ENCODE measurements around the gene CAMK4.
"Not testable (repeated sequence)": the region's sequence is repeated elsewhere in the genome, so short reads cannot be mapped to it uniquely, and the experiment has no call there.

CAMK4 gene

GRCh38 chr5:111386832-111387162 lies 162.6 kb downstream of the CAMK4 start:
- DNase-seq = no peak

DNA sequence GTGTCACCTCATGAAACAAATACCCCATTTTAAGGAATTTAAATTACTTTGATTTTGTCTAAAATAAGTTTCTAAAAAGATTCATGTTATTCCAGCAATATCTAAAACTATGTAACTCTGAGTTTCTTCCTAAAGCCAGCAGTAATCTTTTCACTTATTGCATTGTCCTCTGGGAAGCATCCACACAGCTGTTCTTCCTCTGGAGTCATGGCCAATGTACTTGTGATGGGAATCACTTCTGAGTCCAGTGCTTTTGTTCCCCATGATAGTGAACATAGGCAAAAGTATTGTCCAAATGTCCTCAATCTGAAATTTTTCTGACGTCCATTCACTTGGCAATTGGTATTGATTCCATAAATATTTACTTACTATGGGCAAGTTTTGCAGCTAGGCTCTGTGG lies 163.2 kb downstream of the CAMK4 start:
- DNase-seq = no peak

DNA sequence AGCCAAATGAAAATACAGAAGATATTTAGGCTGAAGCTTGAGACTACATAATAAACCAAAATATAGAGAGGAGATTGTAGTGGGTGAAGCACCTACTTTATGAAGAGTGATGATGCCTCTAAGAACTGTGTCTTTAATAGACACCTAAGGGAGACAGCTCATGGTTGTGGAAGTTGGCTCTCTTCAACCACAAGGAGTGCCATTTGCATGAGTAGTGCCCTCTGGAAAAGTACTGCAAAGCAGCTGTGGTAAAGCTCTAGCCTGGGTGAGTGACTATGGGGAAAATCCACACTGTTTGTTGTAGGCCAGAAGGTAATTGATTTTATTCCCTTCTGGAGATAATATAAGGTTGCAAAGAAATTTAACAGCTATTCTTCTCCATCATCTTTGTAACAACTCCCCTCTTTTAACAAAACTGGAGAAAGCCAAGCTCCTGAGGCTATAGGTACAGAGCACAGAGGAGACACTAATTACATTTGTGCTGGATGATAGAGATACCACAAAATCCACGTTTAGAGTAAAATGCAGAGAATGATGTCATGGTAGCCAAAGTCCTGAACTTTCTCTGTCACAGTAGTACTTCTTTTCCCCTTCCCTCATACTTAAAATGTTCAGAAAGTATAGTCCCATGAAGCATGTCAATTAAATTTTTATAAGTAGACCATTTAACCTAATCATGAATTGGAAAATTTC lies 165.4 kb downstream of the CAMK4 start:
- no peak for DNase-seq

GRCh38 chr5:111392181-111392580 lies 168.0 kb downstream of the CAMK4 start:
- DNase-seq = no peak

DNA sequence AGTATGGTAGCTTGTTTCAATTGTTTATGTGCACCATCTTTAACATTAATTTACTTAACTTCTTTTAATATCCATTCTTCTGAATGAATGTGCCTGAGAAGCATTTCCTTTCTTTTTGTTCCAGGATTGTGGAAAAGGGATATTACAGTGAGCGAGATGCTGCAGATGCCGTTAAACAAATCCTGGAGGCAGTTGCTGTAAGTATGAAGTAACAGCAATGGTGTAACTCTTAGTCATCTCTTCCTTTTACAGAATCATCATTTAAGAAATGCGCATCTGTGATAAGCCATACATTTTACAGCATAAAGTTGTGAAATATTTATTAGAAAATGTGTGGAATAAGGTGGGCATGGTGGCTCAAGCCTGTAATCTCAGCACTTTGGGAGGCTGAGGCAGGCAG lies 170.4 kb downstream of the CAMK4 start:
- DNase-seq = no peak

GRCh38 chr5:111398013-111398412 lies 173.8 kb downstream of the CAMK4 start:
- DNase-seq = no peak

DNA sequence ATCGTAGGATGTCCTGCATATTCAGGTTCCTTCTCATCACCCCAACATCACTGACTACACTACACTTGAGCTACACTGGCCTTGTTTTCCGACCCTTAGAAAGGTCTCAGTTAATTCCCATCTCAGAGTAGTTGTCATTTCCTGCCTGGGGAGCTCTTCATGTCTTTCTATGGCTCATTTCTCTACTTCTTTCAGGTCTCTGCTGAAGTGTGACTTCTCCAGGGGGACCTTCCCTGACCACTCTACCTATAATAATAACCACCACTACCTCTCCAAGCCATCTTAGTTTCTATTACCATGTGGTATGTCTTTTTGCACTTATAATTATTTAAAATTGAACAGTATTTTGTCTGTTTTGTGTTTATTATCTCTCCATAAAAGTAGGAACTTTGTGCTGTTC lies 174.9 kb downstream of the CAMK4 start:
- DNase-seq = no peak

GRCh38 chr5:111401906-111402305 lies 177.7 kb downstream of the CAMK4 start:
- DNase-seq = no peak

GRCh38 chr5:111404270-111404769 lies 180.1 kb downstream of the CAMK4 start:
- DNase-seq = no peak

DNA sequence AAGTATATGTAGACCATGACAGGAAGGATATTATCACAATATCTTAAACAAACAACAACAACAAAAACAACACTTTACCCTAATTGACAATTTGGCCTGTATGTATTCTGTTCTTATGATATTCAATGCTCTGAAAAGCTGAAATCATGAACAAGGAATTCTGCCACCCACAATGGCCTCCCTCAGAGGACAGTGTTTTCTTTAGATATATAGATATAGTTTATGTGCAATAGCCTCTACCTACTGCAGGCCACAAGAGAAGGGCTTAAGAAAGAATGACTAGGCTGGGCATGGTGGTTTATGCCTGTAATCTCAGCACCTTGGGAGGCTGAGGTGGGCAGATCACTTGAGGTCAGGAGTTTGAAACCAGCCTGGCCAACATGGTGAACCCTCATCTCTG lies 183.4 kb downstream of the CAMK4 start:
- no peak for DNase-seq

DNA sequence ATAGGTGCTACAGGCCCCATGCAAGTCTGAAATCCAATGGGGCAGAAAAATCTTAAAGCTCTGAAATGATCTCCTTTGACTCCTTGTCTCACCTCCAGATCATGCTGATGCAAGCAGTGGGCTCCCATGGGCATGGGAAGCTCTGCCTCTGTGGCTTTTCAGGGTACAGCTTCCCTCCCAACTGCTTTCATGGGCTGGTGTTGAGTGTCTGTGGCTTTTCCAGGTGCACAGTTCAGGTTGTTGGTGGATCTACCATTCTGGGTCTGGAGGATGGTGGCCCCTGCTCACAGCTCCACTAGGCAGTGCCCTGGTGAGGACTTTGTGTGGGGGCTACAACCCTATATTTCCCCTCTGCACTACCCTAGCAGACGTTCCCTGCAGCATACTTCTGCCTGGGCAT lies 184.6 kb downstream of the CAMK4 start:
- DNase-seq = no peak

- DNase-seq = not testable (repeated sequence)
These were observed 185.1 kb downstream of the CAMK4 start for GRCh38 chr5:111409266-111409665.

GRCh38 chr5:111410067-111410466 lies 185.9 kb downstream of the CAMK4 start:
- not testable (repeated sequence) for DNase-seq

- DNase-seq = no peak
These were observed 187.1 kb downstream of the CAMK4 start for GRCh38 chr5:111411301-111411700.

- no peak for DNase-seq
These were observed 188.4 kb downstream of the CAMK4 start for GRCh38 chr5:111412593-111412992.

DNA sequence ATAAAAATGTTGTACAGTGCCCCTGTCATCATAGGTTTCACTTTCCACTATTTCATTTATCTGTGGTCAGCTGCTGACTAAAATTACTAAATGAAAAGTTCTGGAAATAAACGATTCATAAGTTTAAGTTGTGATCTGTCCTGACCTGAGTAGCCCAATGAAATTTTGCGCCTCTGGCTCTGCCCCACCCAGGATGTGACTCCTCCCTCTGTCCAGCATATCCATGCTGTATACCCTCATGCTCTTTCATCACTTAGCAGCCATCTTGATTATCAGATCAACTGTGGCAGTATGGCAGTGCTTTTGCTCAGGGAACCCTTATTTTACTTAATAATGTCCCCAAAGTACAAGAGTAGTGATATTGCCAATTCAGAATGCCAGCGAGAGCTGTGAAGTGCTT lies 190.9 kb downstream of the CAMK4 start:
- no peak for DNase-seq

GRCh38 chr5:111422245-111422644 lies 198.1 kb downstream of the CAMK4 start:
- DNase-seq = no peak

GRCh38 chr5:111422747-111423720 lies 198.8 kb downstream of the CAMK4 start:
- no peak for DNase-seq

DNA sequence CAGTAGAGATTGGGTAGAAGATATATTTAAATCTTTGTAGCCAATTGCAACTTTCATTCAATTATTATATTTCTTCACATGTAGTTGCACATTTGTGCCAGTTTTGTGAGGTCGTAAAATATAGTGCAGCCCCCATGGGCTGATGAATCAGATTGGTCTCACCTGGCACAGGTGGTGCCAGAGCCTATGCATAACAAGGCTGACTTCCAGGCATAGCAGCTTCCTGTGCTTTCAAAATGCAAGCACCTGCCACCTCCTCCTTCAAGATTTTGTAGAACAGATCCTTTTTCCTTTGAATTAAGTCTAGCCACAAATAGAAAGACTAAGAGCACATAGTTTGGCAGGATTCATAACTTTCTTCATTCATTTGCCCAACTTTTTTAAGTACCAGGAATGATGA lies 201.0 kb downstream of the CAMK4 start:
- no peak for DNase-seq

DNA sequence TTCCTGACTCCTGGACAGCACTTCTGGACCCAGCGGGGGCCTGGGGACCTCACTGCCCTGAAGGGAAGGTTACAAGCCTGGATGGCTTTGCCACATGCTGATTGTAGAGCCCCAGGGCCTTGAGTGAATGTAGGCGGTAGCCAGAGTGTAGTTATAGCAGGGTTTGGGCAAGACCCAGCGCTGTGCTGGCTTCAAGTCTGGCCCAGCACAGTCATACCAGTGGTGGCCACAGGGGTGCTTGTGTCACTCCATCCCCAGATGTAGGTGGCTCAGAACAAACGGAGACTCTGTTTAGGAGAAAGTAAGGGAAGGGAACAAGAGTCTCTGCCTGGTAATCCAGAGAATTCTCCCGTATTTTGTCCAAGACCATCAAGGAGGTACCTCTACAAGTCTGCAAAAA lies 203.6 kb downstream of the CAMK4 start:
- no peak for DNase-seq

DNA sequence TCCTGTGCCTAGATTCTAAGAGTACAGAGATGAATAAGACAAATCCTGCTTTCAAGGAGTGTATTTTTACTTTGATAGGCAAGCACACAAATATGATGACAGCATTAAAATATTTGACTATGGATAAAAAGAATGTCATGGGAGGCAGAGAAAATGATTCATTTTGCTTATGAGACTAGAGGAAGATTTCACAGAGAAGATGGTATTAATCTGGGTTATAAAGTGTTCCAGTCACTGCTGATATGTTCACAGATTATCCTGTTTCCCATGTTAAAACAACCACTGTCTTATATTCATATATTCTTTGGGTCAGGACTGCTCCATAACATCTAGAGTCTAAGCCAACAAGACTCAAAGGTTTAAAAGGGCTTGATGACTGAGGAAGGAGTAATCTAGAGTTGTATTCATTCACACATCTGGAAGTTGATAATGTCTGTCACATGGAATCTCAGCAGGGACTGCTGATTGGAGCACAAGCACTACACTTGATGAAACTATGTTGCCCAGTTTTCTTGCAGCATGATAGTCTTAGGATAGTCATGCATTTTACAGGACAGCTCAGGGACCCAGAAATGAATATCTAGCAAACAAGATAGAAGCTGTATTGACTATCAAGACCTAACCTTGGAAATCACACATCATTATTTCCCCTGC lies 208.8 kb downstream of the CAMK4 start:
- no peak for DNase-seq

- no peak for DNase-seq
These were observed 210.6 kb downstream of the CAMK4 start for GRCh38 chr5:111434800-111435199.

DNA sequence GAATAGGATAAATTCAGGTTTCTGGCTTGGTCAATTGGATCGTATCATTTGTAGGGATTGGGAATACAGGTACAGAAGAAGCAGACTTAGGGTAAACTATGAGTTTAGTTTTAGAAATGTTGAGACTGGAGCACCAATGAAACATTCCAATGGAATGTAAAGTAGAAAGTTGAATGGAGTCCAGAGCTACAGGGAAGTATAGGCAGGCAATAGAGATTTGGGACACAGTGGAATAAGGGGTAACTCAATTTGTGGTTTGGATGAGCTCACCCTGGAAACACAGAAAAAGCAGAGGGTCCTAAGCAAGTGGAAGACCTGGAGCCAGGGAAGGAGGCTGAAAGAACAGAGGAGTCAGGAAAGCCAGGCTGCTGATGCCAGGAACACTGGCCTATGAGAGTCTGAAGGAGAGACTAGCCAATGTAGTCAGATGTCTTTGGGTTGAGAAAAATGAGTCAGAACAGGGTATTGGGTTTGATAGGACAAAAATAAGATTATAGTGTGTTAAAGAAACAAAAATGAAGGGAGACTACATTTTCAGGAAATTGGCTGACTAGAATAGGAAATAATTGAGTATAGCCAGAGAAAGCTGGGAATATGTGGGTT lies 215.4 kb downstream of the CAMK4 start:
- no peak for DNase-seq
